B cell (primary cell): ENCODE data around the gene PTBP3. TPM values are rescaled to one million over a fixed set of nuclear protein-coding genes. Genes with fewer than 3 reads are reported as not detected.

Experiments used
- ATAC-seq: fragments of 200-7000 bp; cut with Tn5 transposase; one replicate; pipeline ENCODE4 v1.10.0; 2021; ENCODE audit warnings: low read depth, mild to moderate bottlenecking, moderate number of reproducible peaks, moderate library complexity
- CTCF ChIA-PET: fragments of 350-600 bp; sonication (Branson Sonifier 250); formaldehyde crosslinking; loops from one replicate; lab custom pipeline; 2021; ENCODE audit warnings: antibody characterized with exemption, inconsistent platforms; lab: Charles Lee
- POLR2A ChIA-PET: fragments of 350-600 bp; sonication (Branson Sonifier 250); formaldehyde crosslinking; loops from one replicate; lab custom pipeline; 2021; ENCODE audit warnings: antibody characterized with exemption; lab: Charles Lee
- DNase-seq: peaks from one replicate; pipeline ENCODE4 v3.0.0; 2013
- H2AFZ ChIP-seq: 2 replicates; pipeline ENCODE4 v1.6.1; 2012; ENCODE audit warnings: mild to moderate bottlenecking, low read depth, low read length; ENCODE audit not compliant: insufficient read depth, poor library complexity, severe bottlenecking
- H3K27ac ChIP-seq, 2 donors: 1 replicate in 1 of 2; 2 replicates in 1 of 2; pipeline ENCODE4 v1.5.1; 2012 to 2013; ENCODE audit warnings: low read length in 2 of 2, mild to moderate bottlenecking in 2 of 2, moderate library complexity in 1 of 2
- H3K27me3 ChIP-seq, 4 experiments: fragments of 200-600 bp in 1 of 4; sonication (generic) in 1 of 4; replicated peaks in 1 of 4; 1 replicate in 2 of 4; 2 replicates in 2 of 4; pipeline versions ENCODE4 v1.6.1 to v1.7.0; 2013 to 2016; ENCODE audit warnings: low read length in 3 of 4, mild to moderate bottlenecking in 2 of 4, mixed read lengths in 1 of 4, moderate library complexity in 1 of 4; ENCODE audit not compliant: insufficient read depth in 4 of 4, control insufficient read depth in 3 of 4; ENCODE audit errors: control extremely low read depth in 1 of 4
- H3K36me3 ChIP-seq, 2 experiments: replicated peaks in 1 of 2; 1 replicate in 1 of 2; 2 replicates in 1 of 2; pipeline versions ENCODE4 v1.6.1 to v1.7.1; 2013; ENCODE audit warnings: low read length in 1 of 2; ENCODE audit not compliant: insufficient read depth in 2 of 2, control insufficient read depth in 1 of 2; ENCODE audit errors: control extremely low read depth in 1 of 2, extremely low read depth in 1 of 2
- H3K4me1 ChIP-seq, 2 donors: fragments of 200-600 bp in 1 of 2; sonication (generic) in 1 of 2; 1 replicate in 1 of 2; 2 replicates in 1 of 2; pipeline versions ENCODE4 v1.5.1 to v1.6.1; 2013 to 2017; ENCODE audit warnings: low read length in 2 of 2; ENCODE audit not compliant: control insufficient read depth in 2 of 2, insufficient read depth in 2 of 2
- H3K4me2 ChIP-seq: replicated peaks from 2 replicates; pipeline ENCODE3; 2012; ENCODE audit warnings: mild to moderate bottlenecking, low read depth, low read length; ENCODE audit not compliant: poor library complexity, severe bottlenecking
- H3K4me3 ChIP-seq, 5 experiments: fragments of 200-600 bp in 1 of 5; sonication (generic) in 1 of 5; 1 replicate in 3 of 5; 2 replicates in 2 of 5; pipeline versions ENCODE4 v1.5.1 to v1.7.0; 2011 to 2016; ENCODE audit warnings: low read length in 4 of 5, mild to moderate bottlenecking in 4 of 5, low read depth in 2 of 5, control low read depth in 1 of 5, moderate library complexity in 1 of 5; ENCODE audit not compliant: insufficient read depth in 1 of 5; ENCODE audit errors: control extremely low read depth in 1 of 5, extremely low read depth in 1 of 5
- H3K79me2 ChIP-seq: fragments of 200-600 bp; sonication (generic); one replicate; pipeline ENCODE4 v1.6.0; 2016; ENCODE audit warnings: low read length; ENCODE audit not compliant: control insufficient read depth, insufficient read depth
- H3K9ac ChIP-seq: fragments of 200-600 bp; sonication (generic); 2 replicates; pipeline ENCODE4 v1.6.1; 2017; ENCODE audit warnings: mild to moderate bottlenecking, low read length, moderate library complexity
- H3K9me3 ChIP-seq, 3 donors: one replicate each; pipeline versions ENCODE4 v1.6.1 to v1.7.1; 2013; ENCODE audit warnings: low read length in 2 of 3; ENCODE audit not compliant: control insufficient read depth in 2 of 3, insufficient read depth in 1 of 3; ENCODE audit errors: control extremely low read depth in 1 of 3
- H4K20me1 ChIP-seq: 2 replicates; pipeline ENCODE4 v1.6.0; 2012; ENCODE audit warnings: mild to moderate bottlenecking, low read length; ENCODE audit not compliant: insufficient read depth, control insufficient read depth, poor library complexity, severe bottlenecking
- H3K27ac Mint-ChIP-seq: one replicate; pipeline ENCODE4 v1.8.0; 2021; ENCODE audit warnings: mixed read lengths
- H3K27me3 Mint-ChIP-seq: one replicate; pipeline ENCODE4 v1.8.0; 2021; ENCODE audit warnings: mixed read lengths
- H3K4me1 Mint-ChIP-seq: one replicate; pipeline ENCODE4 v1.8.0; 2021; ENCODE audit warnings: mixed read lengths
- H3K4me3 Mint-ChIP-seq: one replicate; pipeline ENCODE4 v1.8.0; 2021; ENCODE audit warnings: mixed read lengths
- H3K9me3 Mint-ChIP-seq: one replicate; pipeline ENCODE4 v1.8.0; 2022; ENCODE audit warnings: mixed read lengths; ENCODE audit not compliant: insufficient read depth
- EZH2 ChIP-seq: IDR thresholded peaks from 2 replicates; pipeline ENCODE4 v1.6.1; 2012; ENCODE audit warnings: borderline replicate concordance, low read depth, mild to moderate bottlenecking, moderate library complexity, low read length; ENCODE audit not compliant: insufficient read depth, poor library complexity, severe bottlenecking
- WGBS: methylation state at CpG from one replicate; pipeline ENCODE4 v1.1.5; 2013; ENCODE audit warnings: missing lambda C conversion rate; ENCODE audit not compliant: insufficient coverage; 5-methylcytosine and 5-hydroxymethylcytosine counted together
- intact Hi-C: fragments of 100-400 bp; cut with micrococcal nuclease; formaldehyde crosslinking; loops from one replicate; pipeline ENCODE4 v1.10.0; 2022
- polyA plus RNA-seq: library from polyadenylated mRNA; depleted of rRNA; stranded (reverse); fragments of >200 nt; gene quantifications from 2 replicates; pipeline ENCODE4 v1.2.3, GENCODE V29; 2012
- total RNA-seq, 2 donors: library from RNA; stranded (reverse); fragments of 120-200 nt in 1 of 2; gene quantifications; 1 replicate in 1 of 2; 2 replicates in 1 of 2; pipeline versions ENCODE4 v1.2.3 to v1.2.4, GENCODE V29; 2013 to 2022
- TF ChIP-seq, protein P1 (sequence below): fragments of 200-600 bp; IDR thresholded peaks from one replicate; pipeline ENCODE4 v1.8.0; 2022; ENCODE audit warnings: antibody characterized with exemption, mild to moderate bottlenecking

The PTBP3 gene
- total and polyA plus RNA-seq, 2 donors (not counting 1 experiment from before 2014, with no cell fraction given) = 22.8 to 133 TPM

DNA sequence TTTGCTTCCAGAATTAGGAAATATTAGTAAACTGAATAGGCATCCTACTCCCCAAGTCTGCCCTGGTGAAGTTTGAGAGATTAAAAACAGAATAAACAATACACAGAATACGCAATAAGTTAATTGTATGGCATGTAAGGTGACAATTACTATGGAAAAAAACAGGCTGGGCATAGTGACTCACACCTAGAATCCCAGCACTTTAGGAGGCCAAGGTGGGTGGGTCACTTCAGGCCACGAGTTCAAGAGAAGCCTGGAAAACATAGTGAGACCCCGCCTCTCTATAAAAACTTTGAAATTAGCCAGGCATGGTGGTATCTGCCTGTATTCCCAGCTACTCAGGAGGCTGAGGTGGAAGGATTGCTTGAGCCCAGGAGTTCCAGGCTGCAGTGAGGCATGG lies 94.1 kb downstream of the PTBP3 start:
- ATAC-seq (no peak), DNase-seq (no peak)
- Histone ChIP-seq H3K9me3 (peaks cover 0 to 3% (median 0%) of the 10 kb centered on the region in 3 donors), H2AFZ (no peak overlapping the region), H3K9ac (no peak overlapping the region), H3K4me1 (peaks cover 0 to 4% of the 10 kb centered on the region in 2 donors), H3K79me2 (peaks cover 3% of the 10 kb centered on the region), H4K20me1 (peaks cover 20% of the 10 kb centered on the region), H3K36me3 (peaks cover 5 to 35% of the 10 kb centered on the region in 2 experiments), H3K4me3 (no peak overlapping the region), H3K27ac (no peak overlapping the region), H3K4me2 (no peak overlapping the region), H3K27me3 (no peaks in the 10 kb centered on the region)
- H3K9me3 Mint-ChIP-seq = no peaks in the 10 kb centered on the region
- TF ChIP-seq EZH2 = no peak
- TF ChIP-seq, protein P1, sequence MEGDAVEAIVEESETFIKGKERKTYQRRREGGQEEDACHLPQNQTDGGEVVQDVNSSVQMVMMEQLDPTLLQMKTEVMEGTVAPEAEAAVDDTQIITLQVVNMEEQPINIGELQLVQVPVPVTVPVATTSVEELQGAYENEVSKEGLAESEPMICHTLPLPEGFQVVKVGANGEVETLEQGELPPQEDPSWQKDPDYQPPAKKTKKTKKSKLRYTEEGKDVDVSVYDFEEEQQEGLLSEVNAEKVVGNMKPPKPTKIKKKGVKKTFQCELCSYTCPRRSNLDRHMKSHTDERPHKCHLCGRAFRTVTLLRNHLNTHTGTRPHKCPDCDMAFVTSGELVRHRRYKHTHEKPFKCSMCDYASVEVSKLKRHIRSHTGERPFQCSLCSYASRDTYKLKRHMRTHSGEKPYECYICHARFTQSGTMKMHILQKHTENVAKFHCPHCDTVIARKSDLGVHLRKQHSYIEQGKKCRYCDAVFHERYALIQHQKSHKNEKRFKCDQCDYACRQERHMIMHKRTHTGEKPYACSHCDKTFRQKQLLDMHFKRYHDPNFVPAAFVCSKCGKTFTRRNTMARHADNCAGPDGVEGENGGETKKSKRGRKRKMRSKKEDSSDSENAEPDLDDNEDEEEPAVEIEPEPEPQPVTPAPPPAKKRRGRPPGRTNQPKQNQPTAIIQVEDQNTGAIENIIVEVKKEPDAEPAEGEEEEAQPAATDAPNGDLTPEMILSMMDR = no peak
- H3K4me1 Mint-ChIP-seq = peaks cover 7% of the 10 kb centered on the region
- H3K4me3 Mint-ChIP-seq = no peak overlapping the region
- no peaks in the 10 kb centered on the region for H3K27me3 Mint-ChIP-seq
- 93% methylated on average over 2 of the region's 3 CpGs for WGBS
- intact Hi-C loops = no loop called here
- H3K27ac Mint-ChIP-seq = no peak overlapping the region
- CTCF ChIA-PET = no interaction called here
- POLR2A ChIA-PET = no interaction called here

DNA sequence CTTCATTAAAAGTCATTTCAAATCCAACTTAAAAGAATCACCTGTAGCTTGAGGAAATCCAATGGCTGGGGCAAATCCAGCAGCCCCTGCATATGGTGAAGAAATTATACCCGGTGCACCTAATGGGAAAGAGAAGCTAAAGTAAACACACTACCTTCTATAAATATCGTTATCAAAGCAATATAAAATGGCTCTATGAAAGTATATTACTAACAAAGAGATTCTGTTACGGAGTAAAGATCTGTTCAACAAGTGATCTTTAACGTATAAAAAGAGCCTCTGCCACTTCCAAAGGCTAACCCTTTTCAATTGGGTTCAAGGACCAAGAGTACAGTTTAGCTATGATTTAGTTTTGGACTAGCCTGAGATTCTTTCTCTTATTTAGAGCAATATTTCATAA lies 98.6 kb downstream of the PTBP3 start:
- H3K4me2 ChIP-seq = no peak overlapping the region
- POLR2A ChIA-PET = no interaction called here
- H3K4me1 ChIP-seq = no peaks in the 10 kb centered on the region
- Mint-ChIP-seq H3K4me1 (no peaks in the 10 kb centered on the region), H3K27ac (no peak overlapping the region), H3K4me3 (no peak overlapping the region), H3K27me3 (no peaks in the 10 kb centered on the region), H3K9me3 (no peaks in the 10 kb centered on the region)
- no peak overlapping the region for H3K9ac ChIP-seq
- CTCF ChIA-PET = no interaction called here
- no peak overlapping the region for H2AFZ ChIP-seq
- H3K36me3 ChIP-seq = peaks cover 0 to 34% of the 10 kb centered on the region in 2 experiments
- ATAC-seq (no peak), DNase-seq (no peak)
- no CpG with 5 or more reads among the region's 4 CpGs for WGBS
- peaks cover 0 to 3% (median 0%) of the 10 kb centered on the region in 3 donors for H3K9me3 ChIP-seq
- TF ChIP-seq EZH2 = no peak
- TF ChIP-seq, protein P1 = no peak
- peaks cover 14% of the 10 kb centered on the region for H4K20me1 ChIP-seq
- H3K79me2 ChIP-seq = peaks cover 9% of the 10 kb centered on the region
- no peaks in the 10 kb centered on the region for H3K27me3 ChIP-seq
- no peak overlapping the region for H3K4me3 ChIP-seq
- intact Hi-C loops = no loop called here
- no peak overlapping the region for H3K27ac ChIP-seq
